ENCODE data around the gene SPNS3.

Gene SPNS3

DNA sequence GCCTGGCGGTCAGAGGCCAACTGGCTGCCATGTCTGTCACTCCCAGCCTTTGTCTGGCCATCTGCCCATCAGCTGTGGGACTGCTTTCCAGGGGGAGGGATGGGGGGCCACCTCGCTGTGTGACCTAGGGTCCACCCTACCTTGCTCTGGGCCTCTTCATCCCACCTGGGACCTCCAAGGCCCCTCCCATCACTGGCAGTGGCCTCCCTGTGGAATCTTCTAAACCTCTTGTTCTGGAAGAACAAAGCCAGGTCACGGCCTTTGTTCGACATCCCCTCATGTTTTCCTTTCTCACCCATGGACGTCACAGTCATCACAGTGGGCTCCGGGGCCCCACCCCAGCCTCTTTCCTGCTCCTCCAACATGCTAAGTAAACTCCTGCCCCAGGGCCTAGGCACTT is 88.9 kb downstream of the SPNS3 start:
- TF ChIP-seq, protein P1, sequence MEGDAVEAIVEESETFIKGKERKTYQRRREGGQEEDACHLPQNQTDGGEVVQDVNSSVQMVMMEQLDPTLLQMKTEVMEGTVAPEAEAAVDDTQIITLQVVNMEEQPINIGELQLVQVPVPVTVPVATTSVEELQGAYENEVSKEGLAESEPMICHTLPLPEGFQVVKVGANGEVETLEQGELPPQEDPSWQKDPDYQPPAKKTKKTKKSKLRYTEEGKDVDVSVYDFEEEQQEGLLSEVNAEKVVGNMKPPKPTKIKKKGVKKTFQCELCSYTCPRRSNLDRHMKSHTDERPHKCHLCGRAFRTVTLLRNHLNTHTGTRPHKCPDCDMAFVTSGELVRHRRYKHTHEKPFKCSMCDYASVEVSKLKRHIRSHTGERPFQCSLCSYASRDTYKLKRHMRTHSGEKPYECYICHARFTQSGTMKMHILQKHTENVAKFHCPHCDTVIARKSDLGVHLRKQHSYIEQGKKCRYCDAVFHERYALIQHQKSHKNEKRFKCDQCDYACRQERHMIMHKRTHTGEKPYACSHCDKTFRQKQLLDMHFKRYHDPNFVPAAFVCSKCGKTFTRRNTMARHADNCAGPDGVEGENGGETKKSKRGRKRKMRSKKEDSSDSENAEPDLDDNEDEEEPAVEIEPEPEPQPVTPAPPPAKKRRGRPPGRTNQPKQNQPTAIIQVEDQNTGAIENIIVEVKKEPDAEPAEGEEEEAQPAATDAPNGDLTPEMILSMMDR (IDR thresholded peaks at IDR 0.05; ENCODE audit: control insufficient read depth, insufficient read depth, low read depth, low read length, missing control alignments), result no peak
- no peak overlapping the region for H3K4me3 ChIP-seq (ENCODE audit: control insufficient read depth, low read depth, low read length)
- DNase-seq (ENCODE audit: low read depth), result no peak

GRCh38 chr17:4523946-4524345 is 90.2 kb downstream of the SPNS3 start:
- no peak for DNase-seq (ENCODE audit: low read depth)
- no peak overlapping the region for H3K4me3 ChIP-seq (ENCODE audit: control insufficient read depth, low read depth, low read length)
- TF ChIP-seq, protein P1 (IDR thresholded peaks at IDR 0.05; ENCODE audit: control insufficient read depth, insufficient read depth, low read depth, low read length, missing control alignments), result no peak

- no peak for DNase-seq (ENCODE audit: low read depth)
- TF ChIP-seq, protein P1 (IDR thresholded peaks at IDR 0.05; ENCODE audit: control insufficient read depth, insufficient read depth, low read depth, low read length, missing control alignments), result no peak
- H3K4me3 ChIP-seq (ENCODE audit: control insufficient read depth, low read depth, low read length), result no peak overlapping the region
These were observed 92.1 kb downstream of the SPNS3 start for GRCh38 chr17:4525691-4526397.

DNA sequence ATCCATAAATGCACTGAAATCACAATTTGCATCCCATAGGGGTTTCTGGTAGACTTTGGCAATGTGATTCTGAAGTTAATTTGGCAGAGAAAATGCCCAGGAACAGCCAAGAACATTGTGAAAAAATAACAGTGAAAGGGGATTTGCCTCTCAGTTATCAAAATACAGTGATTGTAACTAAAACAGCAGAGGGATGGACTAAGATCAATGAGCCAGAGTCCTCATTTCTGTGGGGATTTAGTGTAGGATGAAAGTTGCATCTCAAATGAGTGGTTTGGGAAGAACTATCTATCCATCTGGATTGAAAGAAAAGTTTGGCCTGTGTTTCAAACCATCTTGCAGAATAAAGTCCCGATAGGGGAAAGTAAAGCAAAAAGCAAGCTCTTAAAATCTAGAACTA is 93.4 kb downstream of the SPNS3 start:
- TF ChIP-seq, protein P1 (IDR thresholded peaks at IDR 0.05; ENCODE audit: control insufficient read depth, insufficient read depth, low read depth, low read length, missing control alignments), result no peak
- no peak overlapping the region for H3K4me3 ChIP-seq (ENCODE audit: control insufficient read depth, low read depth, low read length)
- DNase-seq (ENCODE audit: low read depth), result no peak

- H3K4me3 ChIP-seq (ENCODE audit: control insufficient read depth, low read depth, low read length), result no peak overlapping the region
- DNase-seq (ENCODE audit: low read depth), result no peak
- TF ChIP-seq, protein P1 (IDR thresholded peaks at IDR 0.05; ENCODE audit: control insufficient read depth, insufficient read depth, low read depth, low read length, missing control alignments), result no peak
These were observed 93.9 kb downstream of the SPNS3 start for GRCh38 chr17:4527566-4528125.

- no peak for DNase-seq (ENCODE audit: low read depth)
- no peak overlapping the region for H3K4me3 ChIP-seq (ENCODE audit: control insufficient read depth, low read depth, low read length)
- TF ChIP-seq, protein P1 (IDR thresholded peaks at IDR 0.05; ENCODE audit: control insufficient read depth, insufficient read depth, low read depth, low read length, missing control alignments), result no peak
These were observed 95.9 kb downstream of the SPNS3 start for GRCh38 chr17:4529533-4530152.
